LNCaP clone FGC (cell line): Measurements from ENCODE around the gene MPL.

Source experiments
- DNase-seq: peaks from one replicate; pipeline ENCODE4 v3.0.0-alpha.2; 2011; ENCODE audit warnings: low read depth
- H3K4me3 ChIP-seq: 2 replicates; pipeline ENCODE4 v1.5.1; 2011; ENCODE audit warnings: mild to moderate bottlenecking, low read depth, low read length, control low read depth
- CTCF ChIP-seq: IDR thresholded peaks from 2 replicates; pipeline ENCODE4 v1.5.1; 2012; ENCODE audit warnings: mild to moderate bottlenecking; ENCODE audit not compliant: control insufficient read depth, insufficient read depth; ENCODE audit errors: extremely low read depth

The MPL gene

GRCh38 chr1:43325381-43325780 is 12.2 kb upstream of the MPL start:
- H3K4me3 ChIP-seq, result no peak overlapping the region
- no peak for TF ChIP-seq CTCF
- DNase-seq, result no peak

- TF ChIP-seq CTCF, result no peak
- no peak for DNase-seq
- no peak overlapping the region for H3K4me3 ChIP-seq
Observed at GRCh38 chr1:43327549-43328292, 9.9 kb upstream of the MPL start.

GRCh38 chr1:43329995-43330751 is 7.4 kb upstream of the MPL start:
- DNase-seq, result no peak
- no peak overlapping the region for H3K4me3 ChIP-seq
- no peak for TF ChIP-seq CTCF

GRCh38 chr1:43331688-43332087 is 5.9 kb upstream of the MPL start:
- no peak for DNase-seq
- TF ChIP-seq CTCF, result no peak
- no peak overlapping the region for H3K4me3 ChIP-seq

GRCh38 chr1:43334453-43335205 is 3.0 kb upstream of the MPL start:
- no peak overlapping the region for H3K4me3 ChIP-seq
- no peak for DNase-seq
- no peak for TF ChIP-seq CTCF

- TF ChIP-seq CTCF, result no peak
- no peak overlapping the region for H3K4me3 ChIP-seq
- no peak for DNase-seq
Observed at GRCh38 chr1:43338001-43338400, 383 bp downstream of the MPL start.
